ENCODE data around the gene LBHD2. TPM values are rescaled to one million over a fixed set of nuclear protein-coding genes. Genes with fewer than 3 reads are reported as not detected.
A peak's percentile ranks its signal among the peaks of the same experiment; 100 is the strongest.

LBHD2 gene
- total RNA-seq, 1 donor from 2014 or later: 0.60 TPM

GRCh38 chr14:103068351-103069073 is 15.5 kb upstream of the LBHD2 start:
- no peak for DNase-seq (ENCODE audit: low spot score)

GRCh38 chr14:103070263-103070885 is 13.6 kb upstream of the LBHD2 start:
- no peak for DNase-seq (ENCODE audit: low spot score)

GRCh38 chr14:103070971-103071542 is 13.0 kb upstream of the LBHD2 start:
- no peak for DNase-seq (ENCODE audit: low spot score)

- DNase-seq (ENCODE audit: low spot score): no peak
Observed at GRCh38 chr14:103071544-103072251, 12.3 kb upstream of the LBHD2 start.

- peak; percentile 89 for DNase-seq (ENCODE audit: low spot score)
Observed at GRCh38 chr14:103072595-103073366, 11.2 kb upstream of the LBHD2 start.

- peak; percentile 70 for DNase-seq (ENCODE audit: low spot score)
Observed at GRCh38 chr14:103073367-103073875, 10.6 kb upstream of the LBHD2 start.

- no peak for DNase-seq (ENCODE audit: low spot score)
Observed at GRCh38 chr14:103073876-103074728, 9.9 kb upstream of the LBHD2 start.

GRCh38 chr14:103074729-103075367 is 9.2 kb upstream of the LBHD2 start:
- peak; percentile 56 for DNase-seq (ENCODE audit: low spot score)

- peak; percentile 83 for DNase-seq (ENCODE audit: low spot score)
Observed at GRCh38 chr14:103078420-103078749, 5.6 kb upstream of the LBHD2 start.

GRCh38 chr14:103078860-103079587 is 5.0 kb upstream of the LBHD2 start:
- DNase-seq (ENCODE audit: low spot score): no peak

- DNase-seq (ENCODE audit: low spot score): no peak
Observed at GRCh38 chr14:103081951-103082350, 2.1 kb upstream of the LBHD2 start.

- DNase-seq (ENCODE audit: low spot score): no peak
Observed at GRCh38 chr14:103085106-103086091, 1.4 kb downstream of the LBHD2 start.

- no peak for DNase-seq (ENCODE audit: low spot score)
Observed at GRCh38 chr14:103086771-103087342, 2.8 kb downstream of the LBHD2 start.

- no peak for DNase-seq (ENCODE audit: low spot score)
Observed at GRCh38 chr14:103087343-103087835, 3.4 kb downstream of the LBHD2 start.

- no peak for DNase-seq (ENCODE audit: low spot score)
Observed at GRCh38 chr14:103088921-103089320, 4.9 kb downstream of the LBHD2 start.

GRCh38 chr14:103089386-103090335 is 5.7 kb downstream of the LBHD2 start:
- DNase-seq (ENCODE audit: low spot score): no peak

Data from mucosa of gallbladder (tissue), 1 donor.